ENCODE measurements around the gene FBXO3.

GRCh38 chr11:33730716-33731115, 43.6 kb downstream of the FBXO3 start:
- TF ChIP-seq CTCF (IDR thresholded peaks at IDR 0.05; ENCODE audit: low read depth, low read length, poor library complexity, severe bottlenecking) (no peak), EZH2phosphoT487 (IDR thresholded peaks at IDR 0.05; ENCODE audit: borderline replicate concordance, low read length) (no peak)
